Hematopoietic multipotent progenitor cell treated with erythropoietin and hydrocortisone succinate and interleukin-3 and kit ligand, for 4 days (in vitro differentiated cells): ENCODE measurements around the gene THRB.
A peak's percentile ranks its signal among the peaks of the same experiment; 100 is the strongest.
"Not testable (repeated sequence)": the region's sequence is repeated elsewhere in the genome, so short reads cannot be mapped to it uniquely, and the experiment has no call there.

ENCODE experiments used
- DNase-seq: peaks from one replicate; pipeline ENCODE4 v3.0.0-alpha.2; 2015

THRB gene

GRCh38 chr3:24401090-24401810 lies 93.4 kb downstream of the THRB start:
- DNase-seq: no peak

DNA sequence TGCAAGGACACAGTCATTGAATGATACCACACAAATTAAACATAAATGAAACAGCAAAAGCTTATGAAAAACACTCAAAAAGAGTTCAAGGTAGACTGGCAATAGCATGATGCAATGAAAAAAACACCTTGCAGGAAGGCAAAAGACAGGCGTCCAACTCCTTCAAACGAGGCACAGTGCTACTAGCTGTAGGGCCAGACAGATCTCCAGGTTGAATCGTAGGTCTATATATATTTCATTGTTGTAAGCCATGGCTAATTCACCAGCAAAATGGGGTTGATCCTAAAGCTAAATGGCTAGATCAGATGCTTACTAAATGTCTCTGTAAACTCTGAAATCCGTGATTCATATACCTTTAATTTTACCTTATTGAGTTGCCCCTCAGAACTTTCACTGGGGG lies 94.2 kb downstream of the THRB start:
- DNase-seq: no peak

DNA sequence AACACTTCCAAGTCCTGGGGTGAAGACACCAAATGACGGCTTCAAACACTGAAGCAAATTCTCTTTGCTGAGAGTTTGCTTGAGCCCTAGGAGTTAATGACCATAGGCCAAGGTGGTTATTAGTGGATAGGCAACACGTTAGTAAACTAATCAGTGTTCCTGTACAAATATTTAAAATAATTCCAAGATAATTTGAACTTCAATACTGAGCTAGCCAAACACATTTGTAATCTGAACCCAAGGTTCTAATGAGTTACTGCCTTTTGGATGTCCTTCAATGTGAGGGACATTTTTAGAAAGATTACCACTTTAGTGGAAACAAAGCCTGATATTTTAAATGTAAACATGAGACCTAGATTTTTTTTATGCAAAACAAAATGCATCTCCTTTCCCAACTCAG lies 94.6 kb downstream of the THRB start:
- no peak for DNase-seq

DNA sequence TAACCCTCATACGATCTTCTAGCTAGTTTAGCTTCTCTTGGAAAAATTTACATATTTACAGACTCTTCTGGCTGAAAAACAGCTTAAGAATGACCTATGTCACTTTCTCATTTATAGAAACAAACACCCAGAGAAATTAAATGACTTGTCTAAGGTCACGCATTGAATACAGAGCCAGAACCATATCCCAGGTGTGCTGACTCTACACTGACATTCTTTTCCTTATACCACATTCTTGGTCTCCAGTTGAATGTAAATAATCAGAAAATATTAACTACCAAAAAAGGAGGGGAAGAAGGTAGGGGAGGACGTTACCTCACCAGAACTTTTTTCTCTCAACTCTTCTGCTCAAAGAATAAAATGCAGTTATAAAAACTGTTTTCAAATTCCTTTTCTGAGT lies 95.0 kb downstream of the THRB start:
- no peak for DNase-seq

DNA sequence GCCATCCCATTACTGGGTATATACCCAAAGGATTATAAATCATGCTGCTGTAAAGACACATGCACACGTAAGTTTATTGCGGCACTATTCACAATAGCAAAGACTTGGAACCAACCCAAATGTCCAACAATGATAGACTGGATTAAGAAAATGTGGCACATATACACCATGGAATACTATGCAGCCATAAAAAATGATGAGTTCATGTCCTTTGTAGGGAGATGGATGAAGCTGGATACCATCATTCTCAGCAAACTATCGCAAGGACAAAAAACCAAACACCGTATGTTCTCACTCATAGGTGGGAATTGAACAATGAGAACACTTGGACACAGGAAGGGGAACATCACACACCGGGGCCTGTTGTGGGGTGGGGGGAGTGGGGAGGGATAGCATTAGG lies 95.9 kb downstream of the THRB start:
- DNase-seq: not testable (repeated sequence)

DNA sequence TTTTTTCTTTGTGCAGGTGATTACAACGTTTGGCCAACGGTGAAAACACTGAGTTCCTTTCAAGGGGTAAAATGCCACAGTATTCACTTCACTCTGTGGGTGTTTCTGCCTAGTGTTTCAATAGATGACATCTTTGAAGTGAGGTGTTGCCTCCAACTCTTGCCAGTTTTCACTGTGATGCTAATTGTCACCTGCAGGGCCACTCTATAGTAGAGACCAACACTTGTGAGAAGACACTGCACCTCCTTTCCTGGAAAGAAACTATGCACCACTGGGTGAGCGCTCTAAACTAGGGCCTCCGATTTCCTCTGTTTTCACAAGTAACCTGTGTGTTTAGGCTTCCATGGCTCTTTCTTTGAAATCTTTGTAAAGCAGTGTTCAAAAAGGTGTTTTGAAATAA lies 98.3 kb downstream of the THRB start:
- no peak for DNase-seq

DNA sequence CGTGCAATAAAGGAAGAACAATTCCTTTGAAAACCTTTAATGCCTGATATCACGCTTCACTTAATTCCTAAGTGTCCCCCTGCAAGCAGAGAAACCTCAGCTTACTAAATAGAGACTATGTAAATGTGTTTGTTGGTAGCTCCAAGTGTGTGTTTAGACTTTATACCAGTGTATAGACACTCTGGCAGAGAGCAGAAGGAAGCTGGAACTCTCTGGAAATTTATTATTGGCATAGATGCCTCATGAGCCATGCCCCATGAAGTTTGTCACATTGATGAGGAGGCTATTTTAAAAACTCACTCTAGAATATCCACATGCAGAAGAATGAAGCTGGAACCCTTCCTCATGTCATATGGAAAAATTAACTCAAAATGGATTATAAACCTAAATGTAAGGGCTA lies 99.9 kb downstream of the THRB start:
- DNase-seq: no peak

DNA sequence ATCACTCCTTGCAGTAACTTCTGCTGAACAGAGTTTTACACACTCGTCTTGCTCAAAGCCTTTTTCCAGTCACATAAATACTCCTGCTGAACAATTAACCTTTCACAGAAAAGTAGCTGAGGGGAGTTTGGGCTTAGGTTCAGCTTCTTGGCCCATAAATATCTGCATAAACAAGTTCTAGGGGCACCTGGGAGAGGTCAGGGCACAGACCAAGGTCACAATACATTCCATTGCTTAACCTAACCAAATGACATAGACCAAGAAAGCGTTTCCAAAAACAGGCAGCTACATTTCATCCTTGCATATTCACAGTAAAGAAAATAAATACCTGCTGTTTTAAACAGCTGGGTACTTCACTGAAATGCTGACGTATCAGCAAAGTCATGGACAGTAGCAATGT lies 101.3 kb downstream of the THRB start:
- DNase-seq: no peak

- DNase-seq: no peak
These were observed 104.2 kb downstream of the THRB start for GRCh38 chr3:24390169-24391130.

GRCh38 chr3:24389108-24390090 lies 105.3 kb downstream of the THRB start:
- no peak for DNase-seq

DNA sequence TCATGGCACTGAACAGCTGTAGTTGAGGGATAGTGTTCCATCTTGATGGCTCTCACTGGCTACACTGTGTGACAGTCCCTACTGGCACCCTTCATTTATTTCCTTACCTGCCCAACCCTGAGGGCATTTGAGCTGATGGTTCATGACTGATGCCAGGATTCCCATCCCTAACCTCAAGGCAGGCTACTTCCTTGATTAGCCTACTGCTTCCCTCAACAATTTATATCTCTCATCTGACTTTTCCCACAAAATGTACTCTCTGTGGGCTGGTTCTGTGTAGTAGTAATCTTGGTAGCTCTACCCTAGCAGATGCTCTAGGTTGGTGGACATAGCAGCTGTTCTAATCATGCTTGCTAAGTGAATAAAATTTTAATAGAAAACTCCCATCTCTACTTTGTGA lies 106.0 kb downstream of the THRB start:
- DNase-seq: no peak

GRCh38 chr3:24388159-24388558 lies 106.5 kb downstream of the THRB start:
- DNase-seq: no peak

GRCh38 chr3:24387493-24387892 lies 107.2 kb downstream of the THRB start:
- no peak for DNase-seq

DNA sequence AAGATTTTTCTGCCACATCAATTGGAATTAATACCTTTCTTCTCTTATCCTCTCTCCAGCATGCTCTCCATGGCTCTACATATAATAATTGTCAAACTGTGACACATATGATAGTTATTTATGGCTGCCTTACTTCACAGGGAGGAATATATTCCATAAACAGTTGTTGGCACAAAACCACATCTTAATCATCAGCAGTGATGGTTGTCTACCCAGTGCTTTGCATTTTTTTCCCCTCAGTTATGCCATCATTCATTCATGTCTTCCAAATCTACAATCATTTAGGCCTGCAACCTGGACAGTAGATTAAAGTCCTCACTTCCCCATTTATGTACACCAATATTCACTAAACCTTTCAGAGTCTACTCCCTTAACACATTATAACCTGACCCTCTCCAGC lies 107.7 kb downstream of the THRB start:
- no peak for DNase-seq

GRCh38 chr3:24386458-24386857 lies 108.2 kb downstream of the THRB start:
- no peak for DNase-seq

DNA sequence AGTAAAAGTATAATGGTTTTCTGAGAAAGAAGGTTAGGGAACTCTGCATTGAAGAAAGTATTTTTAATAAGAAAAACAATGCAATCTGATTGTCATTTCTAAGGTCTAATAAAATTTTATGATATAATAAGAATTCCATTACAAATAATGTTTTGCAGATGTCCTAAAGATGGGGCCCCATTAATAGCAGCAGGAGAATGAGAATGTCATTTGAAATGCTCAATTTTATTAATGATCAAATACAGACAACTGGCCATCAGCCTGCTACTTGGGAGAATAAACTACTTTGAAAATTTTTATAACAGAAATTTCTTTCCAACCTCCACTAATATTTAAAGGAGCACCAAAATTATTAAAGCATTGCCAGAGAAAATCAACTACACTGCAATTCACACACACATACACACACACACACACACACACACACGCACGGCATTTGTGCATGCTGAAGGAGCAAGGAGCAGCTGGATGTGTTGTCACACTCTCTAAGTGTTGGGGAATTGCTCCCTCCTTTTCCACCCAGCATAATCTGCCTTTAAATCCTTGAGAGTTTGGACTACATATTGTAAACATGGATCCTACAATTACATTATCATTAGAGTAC lies 109.5 kb downstream of the THRB start:
- DNase-seq: no peak

GRCh38 chr3:24382647-24383046 lies 112.0 kb downstream of the THRB start:
- no peak for DNase-seq

- DNase-seq: no peak
These were observed 114.7 kb downstream of the THRB start for GRCh38 chr3:24379936-24380335.

DNA sequence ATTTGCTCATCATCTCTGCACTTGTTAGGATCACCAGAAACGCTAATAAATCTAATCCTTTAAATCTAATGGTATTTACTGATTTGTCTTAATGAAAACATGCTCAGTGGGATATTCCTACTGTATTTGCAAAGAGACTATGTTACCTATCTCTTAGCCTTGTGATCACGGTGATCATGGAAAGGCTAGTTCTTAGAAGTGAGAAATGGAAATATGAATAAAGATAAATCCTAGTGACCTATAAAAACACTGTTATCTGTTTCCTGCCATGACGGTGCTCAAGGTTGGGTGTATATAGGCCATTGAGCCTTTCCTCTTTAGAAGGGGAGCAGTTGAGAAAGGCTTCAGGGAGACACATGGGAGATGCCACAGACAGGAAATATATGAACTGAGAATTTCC lies 116.3 kb downstream of the THRB start:
- DNase-seq: peak; percentile 40

DNA sequence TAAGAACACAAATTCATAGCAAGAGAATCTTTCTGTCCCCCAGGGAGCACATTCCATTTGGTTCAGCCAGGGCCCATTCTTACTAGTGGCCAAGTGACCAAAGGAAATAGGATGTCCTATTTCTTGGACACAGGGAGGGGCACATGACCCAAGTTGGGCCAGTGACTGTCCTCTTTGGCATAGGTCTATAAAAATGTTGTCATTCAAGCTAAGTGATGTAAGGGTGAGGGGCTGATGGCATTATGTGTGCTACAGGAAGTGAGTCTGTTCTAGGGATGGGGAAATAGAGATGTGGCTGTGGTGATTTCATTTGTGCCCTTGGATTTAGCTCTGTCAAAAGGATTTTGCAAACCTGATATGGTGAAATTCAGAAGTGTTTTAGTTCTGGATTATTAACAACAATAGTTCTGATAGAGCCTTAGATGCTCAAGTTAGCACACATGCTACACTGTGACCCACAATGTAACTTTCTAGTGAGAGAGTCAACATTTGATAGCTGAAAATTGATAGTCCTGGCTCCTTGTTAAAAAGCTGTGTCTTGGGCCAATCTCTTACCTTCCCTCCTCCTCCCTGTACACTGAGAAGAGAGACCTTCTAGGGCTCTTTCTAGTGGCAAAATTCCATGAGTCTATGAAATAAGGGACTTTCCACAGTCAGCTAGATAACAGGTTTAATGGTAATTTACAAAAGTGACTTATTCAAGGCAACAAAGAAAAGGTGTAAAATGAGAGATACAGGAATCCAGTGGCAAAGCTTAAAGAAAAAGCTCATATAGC lies 117.2 kb downstream of the THRB start:
- DNase-seq: peak; percentile 51

DNA sequence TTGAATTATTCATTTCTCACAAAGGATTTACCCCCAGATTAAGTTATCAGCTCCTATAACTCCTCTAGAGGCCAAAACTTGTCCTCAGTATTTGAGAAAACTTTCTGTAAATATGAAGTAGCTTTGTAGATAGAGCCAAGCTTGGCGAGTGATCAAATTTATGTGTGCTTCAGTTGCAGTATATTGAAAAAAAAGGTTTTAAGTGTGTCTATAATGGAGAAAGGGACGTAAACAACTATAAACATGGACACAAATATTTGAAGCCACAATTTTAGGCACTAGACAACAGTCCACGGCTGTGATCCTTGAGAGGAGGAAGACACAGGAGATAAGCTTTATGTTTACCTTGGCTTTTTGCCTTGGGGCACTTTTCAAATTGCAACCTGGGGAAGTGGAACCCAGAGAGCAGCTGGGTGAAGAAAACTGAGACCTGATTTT lies 118.7 kb downstream of the THRB start:
- DNase-seq: peak; percentile 19

GRCh38 chr3:24374801-24375200 lies 119.8 kb downstream of the THRB start:
- DNase-seq: no peak
